ENCODE results near the gene FDXR. TPM values are rescaled to one million over a fixed set of nuclear protein-coding genes. Genes with fewer than 3 reads are reported as not detected.

FDXR gene
- total RNA-seq, 2 donors from 2014 or later = 17.7 to 26.9 TPM

- no peak overlapping the region for H3K9ac ChIP-seq (ENCODE audit: low read depth in 2 of 2, low read length in 2 of 2)
- no peak overlapping the region for H3K4me3 ChIP-seq
- intact Hi-C loops (cut with DNase I) = no loop called here
- no peak overlapping the region for H3K27ac ChIP-seq
- peaks cover 57% of the 10 kb centered on the region for H3K27me3 ChIP-seq
- DNase-seq = no peak
- no peak for TF ChIP-seq CTCF (IDR thresholded peaks at IDR 0.05)
- peaks cover 12% of the 10 kb centered on the region for H3K4me1 ChIP-seq
- no peaks in the 10 kb centered on the region for H3K9me3 ChIP-seq
- no peaks in the 10 kb centered on the region for H3K36me3 ChIP-seq
Observed at GRCh38 chr17:74920306-74920620, 47.5 kb upstream of the FDXR start.

- no peak for DNase-seq
- intact Hi-C loops (cut with DNase I) = no loop called here
- H3K9ac ChIP-seq (ENCODE audit: low read depth in 2 of 2, low read length in 2 of 2) = no peak overlapping the region
- no peaks in the 10 kb centered on the region for H3K9me3 ChIP-seq
- H3K27ac ChIP-seq = no peak overlapping the region
- no peak for TF ChIP-seq CTCF (IDR thresholded peaks at IDR 0.05)
- H3K4me1 ChIP-seq = peaks cover 12% of the 10 kb centered on the region
- peaks cover 53% of the 10 kb centered on the region for H3K27me3 ChIP-seq
- no peaks in the 10 kb centered on the region for H3K36me3 ChIP-seq
- H3K4me3 ChIP-seq = no peak overlapping the region
Observed at GRCh38 chr17:74919440-74920305, 46.9 kb upstream of the FDXR start.

- Histone ChIP-seq H3K27me3 (peaks cover 45% of the 10 kb centered on the region), H3K9ac (ENCODE audit: low read depth in 2 of 2, low read length in 2 of 2) (no peak overlapping the region), H3K9me3 (no peaks in the 10 kb centered on the region), H3K4me1 (peaks cover 10% of the 10 kb centered on the region), H3K36me3 (no peaks in the 10 kb centered on the region), H3K27ac (no peak overlapping the region), H3K4me3 (no peak overlapping the region)
- intact Hi-C loops (cut with DNase I) = no loop called here
- DNase-seq = no peak
- TF ChIP-seq CTCF (IDR thresholded peaks at IDR 0.05) = no peak
Observed at GRCh38 chr17:74918906-74919305, 46.1 kb upstream of the FDXR start.

- Histone ChIP-seq H3K27me3 (peaks cover 31% of the 10 kb centered on the region), H3K4me1 (no peaks in the 10 kb centered on the region), H3K27ac (no peak overlapping the region), H3K9ac (ENCODE audit: low read depth in 2 of 2, low read length in 2 of 2) (no peak overlapping the region), H3K4me3 (no peak overlapping the region), H3K9me3 (no peaks in the 10 kb centered on the region), H3K36me3 (no peaks in the 10 kb centered on the region)
- no peak for TF ChIP-seq CTCF (IDR thresholded peaks at IDR 0.05)
- intact Hi-C loops (cut with DNase I) = no loop called here
- DNase-seq = no peak
Observed at GRCh38 chr17:74917430-74917829, 44.6 kb upstream of the FDXR start.

GRCh38 chr17:74916851-74917199, 44.0 kb upstream of the FDXR start:
- no peak for TF ChIP-seq CTCF (IDR thresholded peaks at IDR 0.05)
- peaks cover 25% of the 10 kb centered on the region for H3K27me3 ChIP-seq
- no peak for DNase-seq
- no peak overlapping the region for H3K4me3 ChIP-seq
- H3K27ac ChIP-seq = no peak overlapping the region
- no peaks in the 10 kb centered on the region for H3K9me3 ChIP-seq
- intact Hi-C loops (cut with DNase I) = no loop called here
- H3K4me1 ChIP-seq = no peaks in the 10 kb centered on the region
- H3K9ac ChIP-seq (ENCODE audit: low read depth in 2 of 2, low read length in 2 of 2) = no peak overlapping the region
- H3K36me3 ChIP-seq = no peaks in the 10 kb centered on the region

All from colonic mucosa (tissue), 4 donors.